ENCODE measurements around the gene SLC7A4. TPM values are rescaled to one million over a fixed set of nuclear protein-coding genes. Genes with fewer than 3 reads are reported as not detected.

Gene SLC7A4
- total RNA-seq, 1 donor from 2014 or later: 0.22 TPM

GRCh38 chr22:21055880-21056319 is 23.5 kb upstream of the SLC7A4 start:
- TF ChIP-seq CTCF (IDR thresholded peaks at IDR 0.05): no peak
- DNase-seq (ENCODE audit: low spot score): no peak
- no peaks in the 10 kb centered on the region for H3K36me3 Mint-ChIP-seq (ENCODE audit: low read depth)
- H3K27ac Mint-ChIP-seq (ENCODE audit: unreplicated experiment): no peak overlapping the region
- peaks cover 3% of the 10 kb centered on the region for H3K27me3 Mint-ChIP-seq (ENCODE audit: low read depth)
- no peaks in the 10 kb centered on the region for H3K4me1 Mint-ChIP-seq (ENCODE audit: low read depth)
- no peaks in the 10 kb centered on the region for H3K9me3 Mint-ChIP-seq (ENCODE audit: low read depth)
- no peak overlapping the region for H3K4me3 Mint-ChIP-seq (ENCODE audit: unreplicated experiment)

GRCh38 chr22:21055564-21055834 is 23.1 kb upstream of the SLC7A4 start:
- Mint-ChIP-seq H3K27me3 (ENCODE audit: low read depth) (peaks cover 3% of the 10 kb centered on the region), H3K27ac (ENCODE audit: unreplicated experiment) (no peak overlapping the region), H3K4me1 (ENCODE audit: low read depth) (no peaks in the 10 kb centered on the region), H3K36me3 (ENCODE audit: low read depth) (no peaks in the 10 kb centered on the region), H3K9me3 (ENCODE audit: low read depth) (no peaks in the 10 kb centered on the region), H3K4me3 (ENCODE audit: unreplicated experiment) (no peak overlapping the region)
- no peak for TF ChIP-seq CTCF (IDR thresholded peaks at IDR 0.05)
- no peak for DNase-seq (ENCODE audit: low spot score)

GRCh38 chr22:21054714-21055563 is 22.6 kb upstream of the SLC7A4 start:
- DNase-seq (ENCODE audit: low spot score): no peak
- Mint-ChIP-seq H3K27me3 (ENCODE audit: low read depth) (peaks cover 3% of the 10 kb centered on the region), H3K27ac (ENCODE audit: unreplicated experiment) (no peak overlapping the region), H3K4me1 (ENCODE audit: low read depth) (no peaks in the 10 kb centered on the region), H3K9me3 (ENCODE audit: low read depth) (no peaks in the 10 kb centered on the region), H3K4me3 (ENCODE audit: unreplicated experiment) (no peak overlapping the region), H3K36me3 (ENCODE audit: low read depth) (no peaks in the 10 kb centered on the region)
- TF ChIP-seq CTCF (IDR thresholded peaks at IDR 0.05): no peak

GRCh38 chr22:21054046-21054713 is 21.8 kb upstream of the SLC7A4 start:
- Mint-ChIP-seq H3K27ac (ENCODE audit: unreplicated experiment) (no peak overlapping the region), H3K36me3 (ENCODE audit: low read depth) (no peaks in the 10 kb centered on the region), H3K27me3 (ENCODE audit: low read depth) (peaks cover 3% of the 10 kb centered on the region), H3K4me3 (ENCODE audit: unreplicated experiment) (no peak overlapping the region), H3K4me1 (ENCODE audit: low read depth) (no peaks in the 10 kb centered on the region), H3K9me3 (ENCODE audit: low read depth) (no peaks in the 10 kb centered on the region)
- TF ChIP-seq CTCF (IDR thresholded peaks at IDR 0.05): no peak
- no peak for DNase-seq (ENCODE audit: low spot score)

GRCh38 chr22:21052715-21053459 is 20.5 kb upstream of the SLC7A4 start:
- no peak for TF ChIP-seq CTCF (IDR thresholded peaks at IDR 0.05)
- DNase-seq (ENCODE audit: low spot score): no peak
- no peak overlapping the region for H3K27ac Mint-ChIP-seq (ENCODE audit: unreplicated experiment)
- H3K9me3 Mint-ChIP-seq (ENCODE audit: low read depth): no peaks in the 10 kb centered on the region
- H3K4me3 Mint-ChIP-seq (ENCODE audit: unreplicated experiment): no peak overlapping the region
- H3K36me3 Mint-ChIP-seq (ENCODE audit: low read depth): no peaks in the 10 kb centered on the region
- H3K27me3 Mint-ChIP-seq (ENCODE audit: low read depth): peaks cover 3% of the 10 kb centered on the region
- H3K4me1 Mint-ChIP-seq (ENCODE audit: low read depth): no peaks in the 10 kb centered on the region
